GM12892 (cell line): ENCODE data around the gene PLCL1.

Source experiments
- POLR2A ChIP-seq: IDR thresholded peaks from 2 replicates; pipeline ENCODE4 v1.6.1; 2011; ENCODE audit warnings: low read depth, low read length, control low read depth
- POLR2AphosphoS5 ChIP-seq: IDR thresholded peaks from 2 replicates; pipeline ENCODE4 v1.6.1; 2011; ENCODE audit warnings: low read depth, low read length, control low read depth
- TAF1 ChIP-seq: IDR thresholded peaks from 2 replicates; pipeline ENCODE4 v1.6.1; 2011; ENCODE audit warnings: low read depth, mild to moderate bottlenecking, control low read depth, low read length, borderline replicate concordance

DNA sequence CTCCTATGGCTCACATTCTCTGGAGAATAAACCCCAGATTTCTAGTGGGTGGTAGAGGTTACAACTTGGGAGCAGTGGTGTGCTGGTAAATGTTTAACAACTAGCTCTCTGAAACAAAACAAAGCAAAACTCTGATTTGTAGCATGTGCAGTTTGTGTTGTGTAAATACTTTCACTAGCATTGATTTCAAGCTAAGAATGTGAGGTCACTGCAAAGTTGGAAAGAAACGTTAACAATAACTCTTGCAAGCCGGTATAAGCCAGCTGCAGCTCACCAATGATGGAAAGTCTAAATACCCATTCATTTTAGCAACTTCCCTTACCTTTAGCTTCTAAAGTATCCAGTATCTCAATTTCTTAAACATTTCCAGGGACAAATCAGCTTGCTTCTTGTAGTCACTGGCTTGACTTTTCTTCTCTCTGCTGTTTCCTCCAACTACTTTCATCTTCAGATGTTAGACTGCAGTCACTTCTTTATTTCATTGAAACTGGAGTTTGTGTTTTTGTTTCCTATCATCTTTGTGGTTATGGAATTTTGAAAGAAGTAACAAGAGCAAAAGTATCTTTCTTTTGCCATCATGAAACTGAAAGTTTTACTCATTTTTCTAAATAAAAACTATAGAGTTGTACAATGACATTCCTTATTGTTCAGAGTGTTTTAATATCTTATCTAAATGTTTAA is 140.2 kb downstream of the PLCL1 start:
- TF ChIP-seq TAF1 (no peak), POLR2A (no peak), POLR2AphosphoS5 (no peak)
